GM19468 (cell line): ENCODE results near the gene FAM219A.
"Not testable (repeated sequence)": the region's sequence is repeated elsewhere in the genome, so short reads cannot be mapped to it uniquely, and the experiment has no call there.

Experiments
- ATAC-seq: cut with Tn5 transposase; IDR thresholded peaks from one replicate; pipeline ENCODE4 v1.9.1; 2021; ENCODE audit warnings: mild to moderate bottlenecking, moderate library complexity, moderate number of reproducible peaks; ENCODE audit not compliant: unreplicated experiment; ENCODE audit errors: extremely low read depth

Gene FAM219A

DNA sequence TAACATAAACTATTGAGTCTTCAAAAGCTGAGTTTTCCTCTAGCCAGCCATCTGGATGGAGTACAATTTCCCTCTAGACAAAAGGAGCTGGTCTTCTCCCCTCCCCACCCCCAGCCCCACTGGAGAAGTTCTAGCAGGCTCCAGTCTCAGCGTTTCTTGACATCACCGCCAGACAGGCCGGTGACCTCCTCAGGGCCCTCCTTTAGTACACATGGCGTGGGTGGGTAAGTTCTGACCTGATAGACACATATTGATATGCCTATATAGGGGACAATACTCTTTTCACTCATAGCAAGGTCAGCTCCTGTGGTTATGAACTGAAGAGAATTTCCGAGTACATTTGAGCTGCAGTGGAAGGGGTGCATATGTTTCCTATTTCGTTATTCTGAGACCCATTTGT, 27.5 kb upstream of the FAM219A start:
- no peak for ATAC-seq

DNA sequence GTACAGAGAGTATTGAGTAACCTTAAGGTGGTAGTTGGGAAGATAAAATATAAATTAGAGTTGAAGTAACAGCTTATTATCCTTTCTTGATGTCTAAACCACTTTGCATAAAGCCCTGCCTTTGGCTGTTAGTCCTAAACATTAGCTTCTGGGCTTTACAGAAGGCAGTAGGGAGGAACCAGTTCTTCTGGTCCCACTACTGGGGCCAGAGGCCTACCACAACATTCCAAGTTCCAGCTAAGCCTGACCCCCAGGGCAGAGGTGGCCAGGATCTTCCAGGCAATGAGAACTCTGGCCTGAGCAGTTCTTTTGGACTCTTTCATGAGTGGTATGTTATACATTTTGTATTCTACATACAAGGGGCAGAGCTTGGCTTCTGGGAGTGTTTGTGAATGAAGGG, 26.3 kb upstream of the FAM219A start:
- ATAC-seq: no peak

DNA sequence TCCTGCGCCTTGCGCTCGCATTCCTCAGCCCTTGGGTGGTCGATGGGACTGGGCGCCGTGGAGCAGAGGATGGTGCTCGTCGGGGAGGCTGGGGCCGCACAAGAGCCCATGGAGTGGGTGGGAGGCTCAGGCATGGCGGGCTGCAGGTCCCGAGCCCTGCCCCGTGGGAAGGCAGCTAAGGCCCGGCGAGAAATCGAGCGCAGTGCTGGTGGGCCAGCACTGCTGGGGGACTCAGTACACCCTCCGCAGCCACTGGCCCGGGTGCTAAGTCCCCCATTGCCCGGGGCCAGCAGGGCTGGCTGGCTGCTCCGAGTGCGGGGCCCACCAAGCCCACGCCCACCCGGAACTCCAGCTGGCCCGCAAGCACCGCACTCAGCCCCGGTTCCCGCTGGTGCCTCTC, 24.4 kb upstream of the FAM219A start:
- ATAC-seq: not testable (repeated sequence)

DNA sequence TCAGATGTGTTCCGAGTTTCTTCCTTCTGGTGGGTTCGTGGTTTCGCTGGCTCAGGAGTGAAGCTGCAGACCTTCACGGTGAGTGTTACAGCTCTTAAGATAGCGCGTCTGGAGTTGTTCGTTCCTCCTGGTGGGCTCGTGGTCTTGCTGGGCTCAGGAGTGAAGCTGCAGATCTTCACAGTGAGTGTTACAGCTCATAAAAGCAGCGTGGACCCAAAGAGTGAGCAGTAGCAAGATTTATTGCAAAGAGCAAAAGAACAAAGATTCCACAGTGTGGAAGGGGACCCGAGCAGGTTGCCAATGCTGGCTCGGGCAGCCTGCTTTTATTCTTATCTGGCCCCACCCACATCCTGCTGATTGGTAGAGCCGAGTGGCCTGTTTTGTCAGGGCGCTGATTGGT, 23.2 kb upstream of the FAM219A start:
- not testable (repeated sequence) for ATAC-seq

DNA sequence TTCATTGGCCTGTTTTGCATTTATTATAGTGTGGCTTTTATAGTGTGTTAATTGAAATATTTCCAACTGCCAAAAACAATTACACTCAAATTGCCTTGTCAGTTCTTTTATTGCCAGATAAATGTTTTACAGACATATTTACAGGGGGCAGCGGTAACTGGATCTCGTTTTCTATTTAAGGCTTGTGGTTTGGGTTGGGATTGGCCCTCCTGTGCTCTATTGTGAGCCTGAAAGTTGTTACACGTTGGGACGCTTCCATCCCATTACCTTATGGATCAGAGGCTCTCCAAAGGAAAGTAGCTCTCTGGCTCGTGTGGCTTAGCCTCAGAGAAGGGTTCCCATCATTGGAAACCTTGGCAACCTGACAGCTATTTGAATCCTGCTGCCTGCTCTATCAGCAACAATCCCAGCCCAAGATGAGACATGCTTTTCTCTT, 21.1 kb upstream of the FAM219A start:
- ATAC-seq: no peak

DNA sequence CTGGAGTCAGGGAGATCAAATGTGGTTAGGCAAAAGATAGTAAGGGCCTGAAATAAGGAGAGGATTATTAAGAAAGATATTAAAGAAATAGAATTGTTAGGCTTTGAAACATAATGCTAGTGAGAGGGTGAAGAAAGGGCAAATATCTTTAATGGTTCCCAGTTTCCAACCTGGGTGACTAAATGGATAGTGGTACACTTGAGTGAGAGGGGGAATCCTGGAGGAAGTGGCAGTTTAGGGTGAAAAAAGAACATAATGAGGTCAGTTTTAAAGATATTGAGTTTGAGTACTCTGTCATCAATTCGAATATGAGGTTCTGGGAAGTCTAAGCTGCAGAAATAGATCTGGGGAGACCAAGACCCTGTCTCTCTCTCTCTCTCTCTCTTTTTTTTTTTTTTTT, 19.2 kb upstream of the FAM219A start:
- no peak for ATAC-seq

DNA sequence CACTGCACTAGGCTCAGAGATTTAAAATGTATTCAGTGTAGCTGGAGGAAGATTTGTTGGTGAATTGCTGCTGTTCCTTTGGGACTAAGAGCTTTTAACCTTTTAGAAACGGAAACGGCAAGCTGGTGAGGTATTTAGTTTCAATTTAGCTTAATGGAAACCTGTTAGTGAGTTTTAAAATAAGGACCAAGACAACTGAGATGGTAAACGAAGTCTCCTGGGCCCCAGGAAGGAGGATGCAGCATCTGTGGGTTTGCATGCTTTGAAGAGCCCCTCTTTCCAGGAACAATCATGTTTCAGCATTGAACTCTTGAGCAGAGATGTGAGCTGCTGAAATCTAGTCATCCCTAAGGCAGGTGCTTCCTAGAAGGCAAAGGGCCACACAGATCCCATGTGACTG, 16.7 kb upstream of the FAM219A start:
- ATAC-seq: no peak

DNA sequence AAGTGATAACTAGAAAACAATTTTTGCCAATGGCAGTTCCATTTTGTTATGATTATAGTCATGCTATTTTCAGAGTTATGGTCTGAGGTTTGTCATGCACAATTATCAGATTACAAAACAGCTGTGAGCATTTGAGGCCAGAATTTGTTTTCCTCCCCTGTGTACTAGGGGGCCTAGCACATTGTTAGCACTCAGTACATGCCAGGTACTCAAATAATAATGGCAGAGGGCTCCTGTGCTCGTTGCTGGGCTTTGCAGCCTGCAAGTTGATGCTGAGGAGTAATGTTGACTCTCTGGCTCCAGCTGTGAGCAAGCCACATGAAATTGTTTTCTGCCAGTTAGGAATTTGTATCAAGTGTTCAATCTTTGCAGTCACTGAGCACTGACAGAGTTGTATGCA, 7.1 kb upstream of the FAM219A start:
- no peak for ATAC-seq

DNA sequence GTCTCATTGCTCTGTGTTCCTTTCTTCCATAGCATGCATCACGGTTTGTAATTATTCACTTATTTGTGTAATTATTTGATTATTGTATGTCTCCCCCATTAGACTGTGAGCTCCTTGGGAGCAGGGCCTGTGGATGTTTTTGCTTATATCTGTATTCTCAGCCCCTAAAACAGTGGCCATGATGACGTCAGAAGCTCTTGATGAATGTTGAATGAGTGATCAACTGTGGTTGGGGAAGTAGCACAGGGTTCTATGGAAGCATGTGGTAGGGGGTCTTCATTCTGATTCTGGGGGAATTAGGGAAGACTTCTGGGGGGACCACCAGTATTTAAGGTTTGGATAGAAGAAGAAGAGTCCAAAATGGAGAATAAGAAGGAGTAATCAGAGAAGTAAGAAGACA, 6.2 kb upstream of the FAM219A start:
- no peak for ATAC-seq

DNA sequence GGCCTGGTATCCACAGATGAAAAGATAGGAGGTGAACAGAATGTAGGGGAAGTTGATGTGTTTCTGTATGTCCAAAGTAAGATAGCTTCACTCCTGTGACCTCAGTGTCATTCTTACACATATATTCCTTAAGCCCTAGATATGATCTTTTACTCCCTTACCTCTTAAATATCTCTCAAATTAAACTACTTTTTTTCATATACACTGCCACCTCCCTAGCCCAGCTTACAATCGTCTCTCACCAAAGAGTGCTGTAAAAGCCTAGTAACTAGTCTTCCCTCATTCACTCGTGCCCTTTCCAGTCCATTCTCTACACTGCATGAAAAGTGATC, 5.5 kb upstream of the FAM219A start:
- no peak for ATAC-seq

DNA sequence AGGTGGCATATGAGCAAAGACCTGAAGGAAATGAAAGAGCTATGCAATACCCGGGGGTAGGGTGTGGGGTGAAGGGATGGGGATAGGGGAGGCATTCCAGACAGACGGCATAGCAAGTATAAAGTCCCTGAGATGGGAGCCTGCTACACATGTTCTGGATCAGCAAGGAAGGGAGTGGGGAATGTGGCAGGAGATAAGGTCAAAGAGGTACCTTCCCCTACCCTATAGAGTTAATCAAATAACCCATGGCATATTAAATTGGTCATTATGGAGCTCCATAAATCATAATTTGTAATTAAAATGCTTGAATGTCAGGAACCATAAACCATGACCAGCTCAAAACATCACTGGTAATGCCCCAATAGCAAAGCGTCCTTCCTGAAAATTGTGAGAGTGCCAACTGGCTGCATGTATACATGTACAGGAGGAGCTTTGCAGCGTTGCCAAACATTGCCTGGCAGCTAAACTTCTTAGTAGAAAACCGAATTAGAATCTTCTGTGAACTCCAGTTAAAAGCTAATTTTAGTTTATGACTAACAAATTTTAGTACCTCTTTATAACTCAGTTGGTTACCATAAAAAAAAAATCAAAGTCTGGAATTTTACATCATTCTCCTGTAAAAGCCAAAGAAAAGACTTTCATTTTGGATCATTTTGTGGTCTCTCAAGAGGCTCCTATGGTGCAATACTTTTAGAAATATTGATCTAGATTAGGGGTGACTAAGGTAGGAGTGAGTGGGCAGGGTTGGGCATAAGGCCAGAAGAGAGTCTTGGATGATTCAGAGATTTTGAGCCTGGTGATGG, 4.9 kb upstream of the FAM219A start:
- no peak for ATAC-seq

DNA sequence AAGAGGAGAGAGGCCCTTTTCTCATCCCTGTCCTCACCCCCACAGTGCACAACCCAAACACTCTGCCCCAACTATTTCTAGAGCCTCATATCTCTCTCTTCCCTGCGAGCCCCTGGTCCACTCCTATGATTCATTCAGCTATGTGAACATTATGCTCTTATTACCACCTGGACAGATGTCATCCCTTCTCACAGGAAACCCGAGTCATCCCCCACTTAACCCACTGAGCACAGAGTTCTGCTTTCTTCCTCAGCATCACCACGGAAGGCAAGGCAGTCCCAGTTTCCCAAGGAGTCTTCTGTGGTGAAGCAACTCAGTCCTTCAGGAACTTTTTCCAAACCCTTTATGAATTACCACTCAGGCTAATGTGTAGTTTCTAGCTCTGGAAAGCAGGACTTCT, 1.6 kb upstream of the FAM219A start:
- ATAC-seq: no peak

DNA sequence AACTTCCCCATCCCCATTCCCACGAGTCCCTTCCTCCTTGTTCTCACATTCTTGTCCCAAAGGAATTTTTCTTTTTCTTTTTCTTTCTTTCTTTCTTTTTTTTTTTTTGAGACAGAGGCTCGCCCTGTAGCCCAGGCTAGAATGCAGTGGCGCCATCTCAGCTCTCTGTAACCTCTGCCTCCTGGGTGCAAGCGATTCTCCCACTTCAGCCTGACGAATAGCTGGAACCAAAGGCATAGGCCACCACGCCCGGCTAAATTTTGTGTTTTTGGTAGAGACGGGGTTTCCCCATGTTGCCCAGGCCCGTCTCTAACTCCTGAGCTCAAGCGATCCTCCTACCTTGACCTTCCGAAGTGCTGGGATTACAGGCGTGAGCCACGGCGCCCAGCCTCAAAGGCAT, 986 bp upstream of the FAM219A start:
- no peak for ATAC-seq

DNA sequence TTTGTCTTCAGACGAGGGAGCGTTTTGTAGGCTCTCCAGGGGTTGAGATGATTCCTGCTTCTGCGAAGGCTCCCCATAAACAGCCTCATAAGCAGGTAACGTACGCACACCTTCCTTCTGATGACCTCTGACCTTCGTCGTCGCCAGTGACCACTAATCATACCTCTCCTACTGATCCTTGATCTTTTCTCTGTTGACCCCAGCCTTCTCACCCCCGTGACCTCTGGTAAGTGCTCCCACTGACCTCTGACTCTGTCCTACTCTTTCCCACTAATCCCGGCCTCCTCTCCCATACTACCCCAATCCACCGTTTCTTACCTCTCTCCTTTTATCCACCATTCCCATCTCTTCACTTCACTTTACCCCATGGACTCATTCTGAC, 580 bp upstream of the FAM219A start:
- ATAC-seq: no peak

DNA sequence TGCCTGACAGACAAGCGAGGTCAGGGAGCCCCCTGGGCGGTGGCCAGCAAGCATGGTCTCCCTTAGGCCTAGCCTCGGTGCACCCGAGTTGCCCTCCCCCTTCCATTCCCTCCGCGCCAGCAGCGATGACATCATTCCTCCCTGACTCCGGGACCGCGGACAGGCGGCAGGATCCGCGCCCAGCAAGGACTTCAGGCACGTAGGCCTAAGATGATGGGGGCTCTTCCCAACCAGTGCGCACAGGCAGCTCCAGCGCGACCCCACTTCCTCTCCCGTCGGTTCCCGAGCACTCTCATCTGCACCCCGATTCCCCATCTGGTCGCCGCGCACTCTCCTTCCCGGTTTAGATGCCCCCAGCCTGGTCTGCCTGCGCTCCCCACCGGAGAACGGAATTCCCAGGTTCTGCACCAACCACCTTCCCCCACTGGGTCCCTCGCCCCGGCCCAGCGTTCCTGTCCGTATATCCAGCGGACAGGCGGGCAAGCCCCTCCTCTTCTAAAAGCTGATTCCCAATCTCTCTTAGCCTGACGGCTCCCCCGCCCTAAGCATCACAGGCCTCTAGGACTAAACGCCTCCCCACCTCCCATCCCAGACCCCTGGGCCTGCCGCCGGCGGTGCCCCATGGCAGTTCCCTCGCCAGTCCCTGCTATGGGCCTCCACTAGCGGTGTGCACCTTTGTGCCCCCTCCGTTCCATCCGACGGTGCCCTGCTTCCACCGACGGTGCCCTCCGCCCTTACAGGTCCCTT, 931 bp downstream of the FAM219A start:
- ATAC-seq: no peak

DNA sequence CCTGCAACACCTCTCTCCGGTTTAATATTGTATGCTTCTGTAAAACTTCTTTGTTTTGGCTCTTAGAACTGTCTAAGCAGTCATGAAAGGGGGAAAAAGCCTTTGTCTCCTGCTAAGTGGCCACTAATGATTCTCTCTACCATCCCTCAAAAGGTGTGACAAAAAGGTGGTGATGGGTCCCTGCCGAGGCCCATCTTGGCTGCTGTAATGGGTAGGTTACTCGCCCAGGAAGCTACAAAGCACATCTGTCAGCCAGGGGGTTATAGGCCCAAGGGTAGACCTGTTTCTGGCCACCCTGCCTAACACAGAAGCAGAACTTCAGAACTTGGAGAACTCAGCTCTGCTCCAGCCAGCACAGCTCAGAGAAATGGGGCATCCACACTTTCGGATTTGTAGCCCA, 1.6 kb downstream of the FAM219A start:
- no peak for ATAC-seq

DNA sequence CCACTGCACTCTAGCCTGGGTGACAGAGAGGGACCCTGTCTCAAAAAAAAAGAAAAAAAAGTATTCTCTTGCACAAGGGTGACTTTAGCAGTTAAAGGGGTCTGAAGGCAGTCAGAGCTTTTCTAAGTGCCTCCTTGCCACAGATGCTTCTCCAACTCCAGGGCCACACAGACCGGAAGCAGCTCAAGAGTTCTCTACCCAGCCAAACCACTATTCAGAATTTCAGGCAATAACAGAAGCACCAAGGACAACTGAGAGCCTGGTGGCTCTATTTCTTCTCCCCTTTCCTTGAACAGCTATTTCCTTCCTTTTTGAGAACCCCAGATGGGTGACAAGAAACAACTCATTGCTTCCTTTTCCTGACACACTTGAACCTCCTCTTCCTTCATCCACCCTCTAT, 2.2 kb downstream of the FAM219A start:
- ATAC-seq: no peak

DNA sequence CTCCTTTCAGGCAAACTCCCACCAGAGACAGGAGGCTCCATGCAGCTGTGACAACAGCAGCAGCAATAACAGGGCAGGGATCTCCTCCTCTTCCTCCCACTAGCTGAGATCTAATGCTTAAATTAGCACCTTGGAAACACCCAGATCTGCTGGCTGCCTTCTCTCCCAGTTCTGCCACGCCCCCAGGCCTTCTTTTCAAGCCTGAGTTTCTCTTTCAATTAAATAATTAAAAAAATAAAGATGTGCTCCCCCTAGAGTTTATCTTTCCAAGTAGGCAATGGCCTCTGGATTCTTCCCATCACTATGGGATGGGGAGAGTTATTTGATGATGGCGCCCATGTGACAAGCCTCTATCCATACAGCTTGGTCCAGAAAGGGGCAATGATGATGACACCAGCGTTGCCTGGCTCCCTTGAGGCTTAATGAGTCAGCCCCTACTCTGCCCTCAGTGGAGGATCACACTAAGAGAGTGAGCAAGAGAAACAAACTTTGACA, 3.8 kb downstream of the FAM219A start:
- no peak for ATAC-seq

DNA sequence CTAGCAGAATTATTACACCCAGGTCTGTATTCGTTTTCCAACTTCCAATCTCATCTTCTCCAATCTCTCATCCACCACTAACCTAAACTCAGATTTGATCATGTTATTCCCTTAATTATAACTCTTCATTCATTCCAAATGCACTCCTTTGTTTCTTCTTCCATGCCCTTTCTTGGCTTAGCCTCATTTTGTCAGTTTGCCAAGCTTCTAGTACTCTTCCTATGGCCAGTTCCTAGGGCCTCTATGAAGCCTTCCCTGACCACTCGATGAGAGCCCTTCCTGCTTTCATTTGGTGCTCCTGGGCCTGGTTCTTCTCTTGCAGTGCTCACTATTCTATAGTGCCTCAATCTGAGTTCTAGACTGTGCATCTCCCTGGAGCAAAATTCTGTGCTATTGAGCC, 5.8 kb downstream of the FAM219A start:
- ATAC-seq: no peak

DNA sequence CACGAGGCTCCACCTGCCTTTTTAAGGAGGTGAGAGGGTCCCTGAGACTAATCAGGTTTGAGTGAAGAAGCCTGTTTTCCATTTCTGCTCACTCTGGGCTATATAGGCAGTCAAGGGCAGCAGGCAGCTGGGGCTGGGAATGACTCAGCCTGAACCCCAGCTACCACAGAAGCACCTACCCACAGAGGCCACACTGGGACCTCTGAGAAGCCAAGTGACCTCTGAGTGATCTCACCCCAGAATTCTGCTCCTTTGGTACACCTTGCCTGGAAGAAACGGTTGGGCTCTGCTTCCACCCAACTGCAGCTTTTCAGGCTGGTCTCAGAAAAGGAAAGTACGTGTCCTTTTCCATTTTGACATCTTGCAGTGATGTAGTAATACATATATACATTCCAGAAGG, 6.8 kb downstream of the FAM219A start:
- ATAC-seq: no peak

DNA sequence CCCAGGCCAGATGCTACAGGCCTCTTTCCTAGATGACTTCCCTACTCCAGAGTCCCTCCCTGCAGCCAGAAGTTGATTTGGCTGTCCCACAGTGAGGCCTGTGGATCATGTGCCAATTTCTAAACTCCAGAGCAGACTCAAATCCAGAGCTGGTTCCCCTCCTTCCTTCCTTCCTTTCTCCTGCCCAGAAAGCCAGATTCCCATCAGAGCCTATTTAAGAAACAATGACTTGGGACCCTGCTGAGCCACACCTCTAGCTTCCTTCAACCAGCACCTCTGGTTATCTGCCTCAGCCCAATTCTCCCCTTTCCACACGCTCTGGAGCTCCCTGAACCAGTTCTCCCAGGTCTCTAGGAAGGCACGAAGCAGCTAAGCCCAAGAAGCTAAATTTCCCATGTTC, 7.2 kb downstream of the FAM219A start:
- no peak for ATAC-seq

DNA sequence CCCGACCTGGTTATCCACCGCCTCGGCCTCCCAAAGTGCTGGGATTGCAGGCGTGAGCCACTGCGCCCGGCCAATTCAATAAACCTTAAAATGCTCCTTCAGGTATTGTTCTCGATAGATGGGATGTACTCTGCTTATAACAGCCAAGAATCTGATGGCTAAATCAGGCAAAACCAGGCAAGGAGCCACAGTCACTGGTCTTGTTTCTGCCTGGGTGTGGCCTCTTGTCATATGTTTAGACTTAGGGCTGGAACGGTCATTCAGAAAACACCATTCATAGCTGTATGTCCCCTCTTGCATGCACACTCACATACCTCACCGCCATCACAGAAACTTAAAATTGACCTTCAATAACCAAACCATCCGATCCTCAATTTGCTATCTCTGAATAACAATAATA, 7.7 kb downstream of the FAM219A start:
- no peak for ATAC-seq
